ENCODE measurements around the gene OBSCN.
A peak's percentile ranks its signal among the peaks of the same experiment; 100 is the strongest.

Gene OBSCN

DNA sequence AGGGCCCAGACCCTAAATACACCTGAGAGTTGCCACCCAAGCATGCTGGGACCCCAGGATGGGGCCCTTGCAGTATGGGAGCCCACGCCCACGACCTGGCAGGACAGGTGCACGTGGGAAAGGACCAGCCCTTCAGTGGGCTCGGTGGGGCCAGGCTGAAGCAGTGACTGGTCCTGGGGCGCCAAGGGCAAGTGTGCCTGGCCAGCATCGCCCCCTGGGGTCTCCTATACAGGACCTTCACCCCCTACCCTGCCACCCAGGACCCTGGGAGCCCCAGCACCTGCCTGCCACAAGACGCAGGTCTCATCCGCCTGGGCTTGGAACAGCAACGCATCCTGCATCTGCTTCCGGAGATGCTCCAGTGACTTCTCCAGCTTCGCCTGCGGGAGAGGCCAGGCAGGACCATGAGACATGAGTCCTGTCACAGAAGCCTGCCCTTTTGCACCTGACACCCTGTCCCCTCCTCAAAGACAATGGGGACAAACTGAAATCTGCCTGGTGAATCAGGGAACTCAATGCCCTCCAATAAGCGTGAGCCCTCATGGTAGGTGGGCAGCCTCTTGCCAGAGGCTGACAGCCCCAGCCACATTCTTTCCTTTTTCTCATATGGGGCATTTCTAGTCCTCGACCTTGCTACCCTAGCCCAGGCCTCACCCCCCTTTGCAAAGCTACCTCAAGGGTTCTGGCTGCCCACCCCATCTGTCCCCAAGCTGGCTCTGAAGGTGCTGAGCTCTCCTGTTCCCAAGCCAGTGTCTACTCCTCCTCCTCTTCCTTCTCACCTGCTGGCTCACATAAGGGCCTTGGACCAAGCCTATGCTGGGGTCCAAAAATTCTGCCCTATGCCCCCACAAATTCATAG, 194.2 kb downstream of the OBSCN start:
- Histone ChIP-seq H3K9me3 (no peaks in the 10 kb centered on the region), H3K4me3 (ENCODE audit: low read depth, low read length) (no peak overlapping the region), H3K27me3 (no peaks in the 10 kb centered on the region), H3K4me1 (peaks cover 2% of the 10 kb centered on the region), H3K36me3 (peaks cover 35% of the 10 kb centered on the region)
- DNase-seq = no peak
- TF ChIP-seq, protein P1, sequence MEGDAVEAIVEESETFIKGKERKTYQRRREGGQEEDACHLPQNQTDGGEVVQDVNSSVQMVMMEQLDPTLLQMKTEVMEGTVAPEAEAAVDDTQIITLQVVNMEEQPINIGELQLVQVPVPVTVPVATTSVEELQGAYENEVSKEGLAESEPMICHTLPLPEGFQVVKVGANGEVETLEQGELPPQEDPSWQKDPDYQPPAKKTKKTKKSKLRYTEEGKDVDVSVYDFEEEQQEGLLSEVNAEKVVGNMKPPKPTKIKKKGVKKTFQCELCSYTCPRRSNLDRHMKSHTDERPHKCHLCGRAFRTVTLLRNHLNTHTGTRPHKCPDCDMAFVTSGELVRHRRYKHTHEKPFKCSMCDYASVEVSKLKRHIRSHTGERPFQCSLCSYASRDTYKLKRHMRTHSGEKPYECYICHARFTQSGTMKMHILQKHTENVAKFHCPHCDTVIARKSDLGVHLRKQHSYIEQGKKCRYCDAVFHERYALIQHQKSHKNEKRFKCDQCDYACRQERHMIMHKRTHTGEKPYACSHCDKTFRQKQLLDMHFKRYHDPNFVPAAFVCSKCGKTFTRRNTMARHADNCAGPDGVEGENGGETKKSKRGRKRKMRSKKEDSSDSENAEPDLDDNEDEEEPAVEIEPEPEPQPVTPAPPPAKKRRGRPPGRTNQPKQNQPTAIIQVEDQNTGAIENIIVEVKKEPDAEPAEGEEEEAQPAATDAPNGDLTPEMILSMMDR (IDR thresholded peaks at IDR 0.05; ENCODE audit: low read depth, low read length) = no peak

DNA sequence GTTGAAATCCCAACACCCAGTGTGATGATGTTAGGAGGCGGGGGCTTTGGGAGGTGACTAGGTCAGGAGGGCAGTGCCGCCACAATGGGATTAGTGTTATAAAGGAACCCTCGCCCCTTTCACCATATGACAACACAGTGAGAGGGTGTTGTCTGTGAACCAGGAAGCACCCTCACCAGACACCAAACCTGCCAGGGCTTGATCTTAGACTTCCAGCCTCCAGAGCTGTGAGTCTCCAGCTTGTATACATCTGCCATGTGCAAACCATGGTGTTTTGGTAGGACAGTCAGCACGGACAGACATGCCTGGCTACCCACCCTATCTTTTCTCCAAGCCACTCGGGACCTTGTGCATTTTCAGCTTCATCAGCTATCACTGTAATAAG, 194.8 kb downstream of the OBSCN start:
- Histone ChIP-seq H3K9me3 (no peaks in the 10 kb centered on the region), H3K27me3 (no peaks in the 10 kb centered on the region), H3K36me3 (peaks cover 35% of the 10 kb centered on the region), H3K4me3 (ENCODE audit: low read depth, low read length) (no peak overlapping the region), H3K4me1 (peaks cover 2% of the 10 kb centered on the region)
- no peak for DNase-seq
- TF ChIP-seq, protein P1 (IDR thresholded peaks at IDR 0.05; ENCODE audit: low read depth, low read length) = no peak

DNA sequence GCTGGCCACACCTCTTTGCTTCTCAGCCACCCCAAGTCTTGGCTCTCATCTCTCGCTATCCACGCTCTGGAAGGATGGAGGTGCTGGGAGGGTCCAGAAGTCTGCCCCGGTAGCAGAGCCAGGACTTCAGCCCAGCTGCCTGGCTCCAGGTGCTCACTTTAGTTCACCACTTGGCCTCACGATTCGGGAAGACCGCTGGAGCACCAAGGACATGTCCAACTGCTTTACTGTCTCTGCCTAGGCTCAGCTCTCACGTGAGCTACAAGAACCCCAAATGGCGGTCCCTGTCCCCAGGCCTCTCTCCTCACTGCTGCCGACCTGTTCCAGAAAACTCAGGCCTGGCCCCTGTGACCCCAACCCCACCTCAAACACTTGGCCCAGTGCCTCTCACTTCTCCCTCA, 195.4 kb downstream of the OBSCN start:
- no peaks in the 10 kb centered on the region for H3K9me3 ChIP-seq
- H3K27me3 ChIP-seq = no peaks in the 10 kb centered on the region
- H3K4me1 ChIP-seq = peaks cover 2% of the 10 kb centered on the region
- DNase-seq = no peak
- H3K36me3 ChIP-seq = peaks cover 35% of the 10 kb centered on the region
- H3K4me3 ChIP-seq (ENCODE audit: low read depth, low read length) = no peak overlapping the region
- TF ChIP-seq, protein P1 (IDR thresholded peaks at IDR 0.05; ENCODE audit: low read depth, low read length) = no peak

DNA sequence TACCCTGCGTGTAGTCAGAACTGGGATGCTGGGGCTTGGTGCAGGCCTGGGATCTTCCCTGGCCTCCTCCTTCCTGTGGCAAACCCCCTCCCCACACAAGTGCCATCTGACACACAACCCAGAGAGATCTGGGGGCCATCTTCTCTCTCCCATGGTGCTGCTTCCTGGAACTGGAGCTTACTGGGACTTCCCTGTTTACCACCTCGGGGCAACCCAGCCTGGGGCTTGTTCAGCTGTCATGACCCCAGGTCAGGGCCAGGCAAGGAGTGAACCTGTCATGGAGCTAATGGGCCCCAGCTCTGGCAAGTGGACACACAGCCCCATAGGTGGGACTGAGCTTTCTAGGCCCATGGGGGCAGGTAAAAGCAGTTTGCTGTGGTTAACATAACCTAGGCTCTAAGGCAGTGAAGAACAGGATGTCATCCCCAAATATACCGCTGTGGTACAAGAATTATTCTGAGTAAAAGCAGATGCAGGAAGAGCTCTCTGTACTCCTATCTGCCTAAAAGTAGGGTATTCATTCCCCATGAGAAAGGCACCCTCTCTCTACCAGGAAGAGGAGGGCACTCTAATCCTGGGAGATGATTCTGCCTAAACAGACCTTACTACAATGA, 196.4 kb downstream of the OBSCN start:
- DNase-seq = no peak
- no peaks in the 10 kb centered on the region for H3K27me3 ChIP-seq
- peak overlapping the region; percentile 86; the same call in 1 of the 2 replicates for H3K4me3 ChIP-seq (ENCODE audit: low read depth, low read length)
- TF ChIP-seq, protein P1 (IDR thresholded peaks at IDR 0.05; ENCODE audit: low read depth, low read length) = no peak
- H3K36me3 ChIP-seq = peaks cover 35% of the 10 kb centered on the region
- H3K4me1 ChIP-seq = peaks cover 2% of the 10 kb centered on the region
- no peaks in the 10 kb centered on the region for H3K9me3 ChIP-seq

DNA sequence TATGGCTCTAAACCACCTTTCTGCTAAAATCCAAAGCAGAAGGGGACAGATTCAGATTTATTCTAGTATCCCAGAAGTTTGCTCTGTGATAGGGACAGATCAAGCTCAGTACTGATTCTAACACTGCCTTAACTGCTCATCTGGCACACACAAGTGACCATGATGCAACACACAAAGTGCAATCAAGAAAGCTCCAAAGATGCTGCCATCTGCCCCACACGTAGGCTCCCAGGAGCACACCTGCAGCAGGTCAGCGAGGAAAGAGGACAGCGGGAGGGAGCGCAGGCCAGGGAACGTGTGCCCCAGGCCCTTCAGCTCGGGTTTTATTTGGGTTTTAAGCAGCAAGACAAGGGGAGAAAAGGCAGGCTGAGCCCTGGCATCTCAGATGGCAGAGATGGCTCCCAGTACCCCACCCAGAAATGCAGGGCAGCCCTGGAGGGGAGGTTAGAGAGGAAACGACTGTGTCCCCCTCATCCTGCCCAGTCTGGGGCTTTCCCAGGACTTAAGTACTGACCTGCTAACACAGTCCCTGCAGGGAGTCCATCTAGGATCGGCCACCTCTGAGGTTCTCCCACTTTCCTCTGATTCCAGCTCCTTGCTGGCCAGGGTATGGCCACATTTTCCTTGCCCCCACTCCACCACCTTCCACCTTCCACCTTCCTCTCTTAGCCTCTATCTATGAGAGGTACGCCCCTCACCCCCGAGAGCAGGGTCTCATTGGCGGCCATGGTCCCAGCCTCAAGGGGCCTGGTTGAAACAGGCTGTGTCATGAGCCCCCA, 197.5 kb downstream of the OBSCN start:
- Histone ChIP-seq H3K9me3 (no peaks in the 10 kb centered on the region), H3K36me3 (peaks cover 32% of the 10 kb centered on the region), H3K4me3 (ENCODE audit: low read depth, low read length) (peak overlapping the region; percentile 86), H3K27me3 (no peaks in the 10 kb centered on the region), H3K4me1 (peaks cover 2% of the 10 kb centered on the region)
- no peak for DNase-seq
- TF ChIP-seq, protein P1 (IDR thresholded peaks at IDR 0.05; ENCODE audit: low read depth, low read length) = no peak
